Keratinocyte (primary cell): ENCODE data around the gene SLPI. TPM values are rescaled to one million over a fixed set of nuclear protein-coding genes. Genes with fewer than 3 reads are reported as not detected.

Experiments
- DNase-seq: peaks from one replicate; pipeline ENCODE4 v3.0.0-alpha.2; 2011; ENCODE audit warnings: low read depth, missing footprints, low spot score
- FAIRE-seq: peaks from 2 replicates; lab custom pipeline; 2011; peaks lifted over from hg19 to GRCh38; lab: Jason Lieb, UNC
- H2AFZ ChIP-seq: 2 replicates; pipeline ENCODE4 v1.6.0; 2012; ENCODE audit warnings: low read length, control low read depth, inconsistent platforms; ENCODE audit not compliant: control insufficient read depth
- H3K27ac ChIP-seq: 2 replicates; pipeline ENCODE4 v1.5.1; 2011; ENCODE audit warnings: low read length; ENCODE audit not compliant: control insufficient read depth, insufficient read depth
- H3K27me3 ChIP-seq: 3 replicates; pipeline ENCODE4 v1.6.0; 2011; ENCODE audit warnings: low read length; ENCODE audit not compliant: control insufficient read depth, insufficient read depth; ENCODE audit errors: extremely low read depth
- H3K36me3 ChIP-seq, 2 experiments: 2 replicates in 1 of 2; 3 replicates in 1 of 2; pipeline ENCODE4 v1.5.1; 2011; ENCODE audit warnings: low read length in 2 of 2, mild to moderate bottlenecking in 1 of 2; ENCODE audit not compliant: control insufficient read depth in 2 of 2, insufficient read depth in 2 of 2; ENCODE audit errors: extremely low read depth in 1 of 2
- H3K4me1 ChIP-seq: 3 replicates; pipeline ENCODE4 v1.5.1; 2011; ENCODE audit warnings: low read length; ENCODE audit not compliant: control insufficient read depth, insufficient read depth; ENCODE audit errors: extremely low read depth
- H3K4me2 ChIP-seq: 3 replicates; pipeline ENCODE4 v1.6.0; 2011; ENCODE audit warnings: low read depth, low read length; ENCODE audit not compliant: control insufficient read depth, insufficient read depth; ENCODE audit errors: extremely low read depth
- H3K4me3 ChIP-seq, 3 experiments: fragments of 200-600 bp in 1 of 3; sonication (generic) in 1 of 3; 2 replicates in 2 of 3; 3 replicates in 1 of 3; pipeline ENCODE4 v1.5.1; 2011 to 2016; ENCODE audit warnings: low read length in 3 of 3, mild to moderate bottlenecking in 3 of 3, control low read depth in 2 of 3, inconsistent platforms in 1 of 3, low read depth in 1 of 3, mixed read lengths in 1 of 3, mixed run types in 1 of 3, moderate library complexity in 1 of 3; ENCODE audit not compliant: control insufficient read depth in 2 of 3, insufficient read depth in 2 of 3; ENCODE audit errors: extremely low read depth in 1 of 3
- H3K79me2 ChIP-seq: 2 replicates; pipeline ENCODE4 v1.6.0; 2012; ENCODE audit warnings: low read length; ENCODE audit not compliant: control insufficient read depth, insufficient read depth
- H3K9ac ChIP-seq: 3 replicates; pipeline ENCODE4 v1.6.0; 2011; ENCODE audit warnings: low read length; ENCODE audit not compliant: control insufficient read depth, insufficient read depth; ENCODE audit errors: extremely low read depth
- H3K9me1 ChIP-seq: 3 replicates; pipeline ENCODE4 v1.6.0; 2011; ENCODE audit warnings: low read length; ENCODE audit not compliant: control insufficient read depth, insufficient read depth; ENCODE audit errors: extremely low read depth
- H3K9me3 ChIP-seq: 2 replicates; pipeline ENCODE4 v1.5.1; 2012; ENCODE audit warnings: low read depth, low read length; ENCODE audit not compliant: control insufficient read depth
- H4K20me1 ChIP-seq: 3 replicates; pipeline ENCODE4 v1.6.0; 2011; ENCODE audit warnings: low read length; ENCODE audit not compliant: control insufficient read depth, insufficient read depth; ENCODE audit errors: extremely low read depth
- EZH2 ChIP-seq: IDR thresholded peaks from one replicate; pipeline ENCODE4 v1.6.1; 2012; ENCODE audit warnings: inconsistent platforms, mild to moderate bottlenecking, low read length, moderate library complexity
- dilution Hi-C: fragments of 300-500 bp; cut with MboI; formaldehyde crosslinking; loops from one replicate; pipeline ENCODE4 v1.7.0; 2020; ENCODE audit warnings: low sequenced_read_pairs; ENCODE audit not compliant: extremely low pct_ligation_motif_present
- polyA plus RNA-seq, 5 experiments: library from polyadenylated mRNA; depleted of rRNA in 3 of 5; stranded (reverse) in 3 of 5; stranded (forward) in 1 of 5; unstranded in 1 of 5; fragments of >200 nt; gene quantifications; 1 replicate in 1 of 5; 2 replicates in 3 of 5; 3 replicates in 1 of 5; pipeline versions ENCODE4 v1.2.1 to v1.2.3, GENCODE V29; 2011 to 2012; ENCODE audit warnings: missing spikeins in 2 of 5, low read depth in 1 of 5, low replicate concordance in 1 of 5
- TF ChIP-seq, protein P1 (sequence below), 3 experiments: IDR thresholded peaks in 1 of 3; conservative IDR thresholded peaks in 1 of 3; optimal IDR thresholded peaks in 1 of 3; 2 replicates in 2 of 3; 3 replicates in 1 of 3; pipeline versions ENCODE3 to v1.5.1; 2011; ENCODE audit warnings: low read length in 3 of 3, mild to moderate bottlenecking in 3 of 3, moderate library complexity in 2 of 3, control low read depth in 1 of 3, inconsistent platforms in 1 of 3; ENCODE audit not compliant: insufficient read depth in 2 of 3; ENCODE audit errors: extremely low read depth in 1 of 3

The SLPI gene
- polyA plus RNA-seq, 1 donor (not counting 4 experiments of a cell fraction or from before 2014, with no cell fraction given), result 262 TPM

DNA sequence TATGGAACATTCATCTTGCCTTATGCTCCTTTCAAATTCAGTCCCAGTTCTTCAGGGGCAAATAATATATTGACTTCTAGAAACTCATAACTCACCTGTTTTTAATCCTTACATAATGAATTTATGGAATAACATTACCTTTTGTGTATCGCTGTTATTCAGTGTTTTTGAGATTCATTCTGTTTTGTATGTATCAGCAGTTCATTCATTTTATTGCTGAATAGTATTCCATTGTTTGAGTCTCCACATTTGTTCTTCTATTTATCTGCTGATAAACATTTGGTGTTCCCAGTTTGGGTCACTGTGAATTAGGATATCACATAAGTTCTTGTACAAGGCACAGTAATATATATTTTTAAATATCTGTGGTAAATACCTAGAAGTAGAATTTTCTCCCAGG, 28.1 kb downstream of the SLPI start:
- no peaks in the 10 kb centered on the region for H3K9me3 ChIP-seq
- H3K9ac ChIP-seq, result no peak overlapping the region
- H3K4me1 ChIP-seq, result no peaks in the 10 kb centered on the region
- DNase-seq (no peak), FAIRE-seq (no peak)
- H3K79me2 ChIP-seq, result no peaks in the 10 kb centered on the region
- H3K27ac ChIP-seq, result no peak overlapping the region
- no peak overlapping the region for H2AFZ ChIP-seq
- no peak for TF ChIP-seq EZH2
- TF ChIP-seq, protein P1, sequence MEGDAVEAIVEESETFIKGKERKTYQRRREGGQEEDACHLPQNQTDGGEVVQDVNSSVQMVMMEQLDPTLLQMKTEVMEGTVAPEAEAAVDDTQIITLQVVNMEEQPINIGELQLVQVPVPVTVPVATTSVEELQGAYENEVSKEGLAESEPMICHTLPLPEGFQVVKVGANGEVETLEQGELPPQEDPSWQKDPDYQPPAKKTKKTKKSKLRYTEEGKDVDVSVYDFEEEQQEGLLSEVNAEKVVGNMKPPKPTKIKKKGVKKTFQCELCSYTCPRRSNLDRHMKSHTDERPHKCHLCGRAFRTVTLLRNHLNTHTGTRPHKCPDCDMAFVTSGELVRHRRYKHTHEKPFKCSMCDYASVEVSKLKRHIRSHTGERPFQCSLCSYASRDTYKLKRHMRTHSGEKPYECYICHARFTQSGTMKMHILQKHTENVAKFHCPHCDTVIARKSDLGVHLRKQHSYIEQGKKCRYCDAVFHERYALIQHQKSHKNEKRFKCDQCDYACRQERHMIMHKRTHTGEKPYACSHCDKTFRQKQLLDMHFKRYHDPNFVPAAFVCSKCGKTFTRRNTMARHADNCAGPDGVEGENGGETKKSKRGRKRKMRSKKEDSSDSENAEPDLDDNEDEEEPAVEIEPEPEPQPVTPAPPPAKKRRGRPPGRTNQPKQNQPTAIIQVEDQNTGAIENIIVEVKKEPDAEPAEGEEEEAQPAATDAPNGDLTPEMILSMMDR (optimal IDR thresholded peaks at IDR 0.05 in 1 of 3, IDR thresholded peaks at IDR 0.05 in 1 of 3, conservative IDR thresholded peaks at IDR 0.05 in 1 of 3; ENCODE audit: extremely low read depth in 1 of 3, insufficient read depth in 2 of 3, low read length in 3 of 3), result no peak
- no peaks in the 10 kb centered on the region for H3K9me1 ChIP-seq
- no peaks in the 10 kb centered on the region for H3K36me3 ChIP-seq
- no peaks in the 10 kb centered on the region for H4K20me1 ChIP-seq
- no peaks in the 10 kb centered on the region for H3K27me3 ChIP-seq
- no peak overlapping the region for H3K4me3 ChIP-seq
- no peak overlapping the region for H3K4me2 ChIP-seq
- dilution Hi-C loops, result no loop called here

DNA sequence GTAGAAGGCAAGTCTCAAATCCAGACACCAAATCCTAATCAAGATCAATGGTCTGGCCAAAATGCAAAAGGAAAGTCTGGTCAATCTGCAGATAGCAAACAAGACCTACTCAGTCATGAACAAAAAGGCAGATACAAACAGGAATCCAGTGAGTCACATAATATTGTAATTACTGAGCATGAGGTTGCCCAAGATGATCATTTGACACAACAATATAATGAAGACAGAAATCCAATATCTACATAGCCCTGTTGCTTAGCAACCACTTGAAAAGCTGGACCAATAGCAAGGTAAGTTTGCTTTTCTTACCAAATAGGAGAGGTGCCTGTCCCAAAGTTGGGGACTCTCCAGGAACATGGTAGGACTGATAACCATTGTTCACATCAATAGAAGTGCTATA, 31.2 kb downstream of the SLPI start:
- FAIRE-seq (no peak), DNase-seq (no peak)
- Histone ChIP-seq H4K20me1 (no peaks in the 10 kb centered on the region), H3K4me1 (no peaks in the 10 kb centered on the region), H3K9me1 (no peaks in the 10 kb centered on the region), H3K36me3 (no peaks in the 10 kb centered on the region), H3K4me2 (no peak overlapping the region), H3K9ac (no peak overlapping the region), H3K9me3 (no peaks in the 10 kb centered on the region), H3K27ac (no peak overlapping the region), H3K79me2 (no peaks in the 10 kb centered on the region), H3K4me3 (no peak overlapping the region), H3K27me3 (no peaks in the 10 kb centered on the region), H2AFZ (no peak overlapping the region)
- TF ChIP-seq, protein P1 (optimal IDR thresholded peaks at IDR 0.05 in 1 of 3, IDR thresholded peaks at IDR 0.05 in 1 of 3, conservative IDR thresholded peaks at IDR 0.05 in 1 of 3; ENCODE audit: extremely low read depth in 1 of 3, insufficient read depth in 2 of 3, low read length in 3 of 3), result no peak
- no peak for TF ChIP-seq EZH2
- dilution Hi-C loops, result no loop called here
